Gastrocnemius medialis (tissue), 4 donors: Measurements from ENCODE around the gene OCEL1. TPM values are rescaled to one million over a fixed set of nuclear protein-coding genes. Genes with fewer than 3 reads are reported as not detected.

Source experiments
- ATAC-seq, 2 donors: fragments of 150-250 bp; one replicate each; pipeline ENCODE4 v1.9.1; 2016
- DNase-seq, 2 donors: peaks; one replicate each; pipeline ENCODE4 v3.0.0-alpha.2; 2019
- H3K27ac ChIP-seq, 4 donors: fragments of 200-600 bp; sonication (generic); 1 replicate in 1 of 4; 2 replicates in 3 of 4; pipeline ENCODE4 v1.5.1; 2016 to 2018; ENCODE audit warnings: mild to moderate bottlenecking in 2 of 4, moderate library complexity in 1 of 4
- H3K27me3 ChIP-seq, 3 donors: fragments of 200-600 bp; sonication (generic) in 2 of 3; 1 replicate in 1 of 3; 2 replicates in 2 of 3; pipeline versions ENCODE4 v1.5.1 to v1.6.0; 2016 to 2019; ENCODE audit warnings: mild to moderate bottlenecking in 1 of 3, moderate library complexity in 1 of 3
- H3K36me3 ChIP-seq, 2 donors: fragments of 200-600 bp; sonication (generic) in 1 of 2; one replicate each; pipeline ENCODE4 v1.5.1; 2017 to 2018
- H3K4me1 ChIP-seq, 2 donors: fragments of 200-600 bp; sonication (generic) in 1 of 2; one replicate each; pipeline ENCODE4 v1.5.1; 2016 to 2017; ENCODE audit warnings: mild to moderate bottlenecking in 2 of 2
- H3K4me3 ChIP-seq, 4 donors: fragments of 200-600 bp; sonication (generic) in 3 of 4; 1 replicate in 1 of 4; 2 replicates in 3 of 4; pipeline ENCODE4 v1.5.1; 2016 to 2019; ENCODE audit warnings: mild to moderate bottlenecking in 2 of 4
- H3K9me3 ChIP-seq, 3 donors: fragments of 200-600 bp; sonication (generic) in 2 of 3; 1 replicate in 1 of 3; 2 replicates in 2 of 3; pipeline ENCODE4 v1.5.1; 2016 to 2019
- POLR2A ChIP-seq, 2 donors: fragments of 450-650 bp; IDR thresholded peaks; one replicate each; pipeline ENCODE4 v1.6.1; 2017; ENCODE audit warnings: antibody characterized with exemption in 2 of 2, mild to moderate bottlenecking in 2 of 2, moderate library complexity in 2 of 2
- in situ Hi-C, 4 donors: fragments of 200-750 bp; cut with MboI; loops; one replicate each; pipeline versions ENCODE4 v1.15.0 to v1.8.0; 2017; ENCODE audit warnings: low sequenced_read_pairs in 4 of 4
- intact Hi-C: fragments of 100-400 bp; cut with DNase I; formaldehyde crosslinking; loops from one replicate; pipeline ENCODE4 v1.15.1; 2023; ENCODE audit warnings: low total_unique reads
- total RNA-seq, 4 donors: library from RNA; depleted of rRNA; stranded (reverse); fragments of >200 nt; gene quantifications; one replicate each; pipeline versions ENCODE4 v1.1.0 to v1.2.3, GENCODE V29; 2016
- TF ChIP-seq, protein P1 (sequence below), 5 experiments: fragments of 450-650 bp in 3 of 5; fragments of 200-600 bp in 2 of 5; sonication (generic) in 2 of 5; IDR thresholded peaks in 4 of 5; conservative IDR thresholded peaks in 1 of 5; 1 replicate in 4 of 5; 2 replicates in 1 of 5; pipeline ENCODE4 v1.5.1; 2016 to 2019; ENCODE audit warnings: antibody characterized with exemption in 5 of 5, mild to moderate bottlenecking in 3 of 5, moderate library complexity in 3 of 5

OCEL1 gene
- total RNA-seq, 4 donors from 2014 or later, result 3.3 to 5.8 (median 4.5) TPM

DNA sequence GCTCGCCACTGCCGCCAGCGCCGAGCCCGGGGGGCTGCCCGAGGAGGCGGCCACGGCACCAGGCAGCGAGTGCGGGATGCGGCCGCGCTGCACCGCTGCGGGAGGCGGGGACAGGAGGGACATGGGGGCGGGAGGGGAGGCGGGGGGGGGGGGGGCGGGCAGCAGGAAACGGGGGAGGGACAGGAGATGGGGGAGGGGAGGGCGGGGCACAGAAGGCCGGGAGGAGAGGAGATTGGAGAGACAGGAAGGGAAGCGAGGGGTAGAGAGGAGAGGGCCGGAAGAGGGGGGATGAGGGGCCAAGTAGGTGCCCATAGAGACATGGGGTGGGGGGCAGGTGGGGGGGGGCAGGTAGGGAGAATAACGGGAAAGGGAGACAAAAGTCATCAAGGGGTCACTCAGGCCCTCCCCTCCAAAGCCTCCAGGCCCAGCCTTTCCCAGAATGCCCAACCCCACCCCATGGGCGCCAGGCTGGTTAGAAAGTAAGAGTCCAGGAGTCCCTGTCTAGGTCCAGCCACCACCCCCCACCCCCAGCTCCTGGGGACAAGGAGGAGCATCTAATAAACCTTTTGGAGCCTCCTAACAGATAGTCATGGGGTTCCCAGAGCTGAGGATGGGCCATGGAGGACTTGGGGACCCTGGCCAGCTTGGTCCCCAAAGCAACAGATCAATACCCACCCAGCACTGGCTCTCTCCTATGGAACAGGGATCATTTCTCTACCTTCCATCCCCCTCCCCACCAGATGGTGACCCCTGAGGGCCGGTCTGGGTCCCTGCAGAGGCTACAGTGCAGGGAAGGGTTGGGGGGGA is 10.1 kb downstream of the OCEL1 start:
- TF ChIP-seq, protein P1, sequence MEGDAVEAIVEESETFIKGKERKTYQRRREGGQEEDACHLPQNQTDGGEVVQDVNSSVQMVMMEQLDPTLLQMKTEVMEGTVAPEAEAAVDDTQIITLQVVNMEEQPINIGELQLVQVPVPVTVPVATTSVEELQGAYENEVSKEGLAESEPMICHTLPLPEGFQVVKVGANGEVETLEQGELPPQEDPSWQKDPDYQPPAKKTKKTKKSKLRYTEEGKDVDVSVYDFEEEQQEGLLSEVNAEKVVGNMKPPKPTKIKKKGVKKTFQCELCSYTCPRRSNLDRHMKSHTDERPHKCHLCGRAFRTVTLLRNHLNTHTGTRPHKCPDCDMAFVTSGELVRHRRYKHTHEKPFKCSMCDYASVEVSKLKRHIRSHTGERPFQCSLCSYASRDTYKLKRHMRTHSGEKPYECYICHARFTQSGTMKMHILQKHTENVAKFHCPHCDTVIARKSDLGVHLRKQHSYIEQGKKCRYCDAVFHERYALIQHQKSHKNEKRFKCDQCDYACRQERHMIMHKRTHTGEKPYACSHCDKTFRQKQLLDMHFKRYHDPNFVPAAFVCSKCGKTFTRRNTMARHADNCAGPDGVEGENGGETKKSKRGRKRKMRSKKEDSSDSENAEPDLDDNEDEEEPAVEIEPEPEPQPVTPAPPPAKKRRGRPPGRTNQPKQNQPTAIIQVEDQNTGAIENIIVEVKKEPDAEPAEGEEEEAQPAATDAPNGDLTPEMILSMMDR (IDR thresholded peaks at IDR 0.05 in 4 of 5, conservative IDR thresholded peaks at IDR 0.05 in 1 of 5), result no peak
- TF ChIP-seq POLR2A (IDR thresholded peaks at IDR 0.05), result no peak
- no peak for DNase-seq
- H3K9me3 ChIP-seq, result no peaks in the 10 kb centered on the region
- H3K36me3 ChIP-seq, result peaks cover 0 to 26% of the 10 kb centered on the region in 2 donors
- intact Hi-C loops, result loop anchor here (5.0 kb wide), 1 partner anchor 169 kb away; no protein-coding TSS in a partner anchor
- in situ Hi-C loops, result no loop called here
- peak overlapping the region; percentile 45 to 65 (median 50) for H3K4me3 ChIP-seq
- peak in 1 of 2 donors; percentile 8 for ATAC-seq
- H3K4me1 ChIP-seq, result peaks cover 10 to 22% of the 10 kb centered on the region in 2 donors
- H3K27ac ChIP-seq, result peak overlapping the region; percentile 49 to 78 (median 70)
- no peaks in the 10 kb centered on the region for H3K27me3 ChIP-seq

DNA sequence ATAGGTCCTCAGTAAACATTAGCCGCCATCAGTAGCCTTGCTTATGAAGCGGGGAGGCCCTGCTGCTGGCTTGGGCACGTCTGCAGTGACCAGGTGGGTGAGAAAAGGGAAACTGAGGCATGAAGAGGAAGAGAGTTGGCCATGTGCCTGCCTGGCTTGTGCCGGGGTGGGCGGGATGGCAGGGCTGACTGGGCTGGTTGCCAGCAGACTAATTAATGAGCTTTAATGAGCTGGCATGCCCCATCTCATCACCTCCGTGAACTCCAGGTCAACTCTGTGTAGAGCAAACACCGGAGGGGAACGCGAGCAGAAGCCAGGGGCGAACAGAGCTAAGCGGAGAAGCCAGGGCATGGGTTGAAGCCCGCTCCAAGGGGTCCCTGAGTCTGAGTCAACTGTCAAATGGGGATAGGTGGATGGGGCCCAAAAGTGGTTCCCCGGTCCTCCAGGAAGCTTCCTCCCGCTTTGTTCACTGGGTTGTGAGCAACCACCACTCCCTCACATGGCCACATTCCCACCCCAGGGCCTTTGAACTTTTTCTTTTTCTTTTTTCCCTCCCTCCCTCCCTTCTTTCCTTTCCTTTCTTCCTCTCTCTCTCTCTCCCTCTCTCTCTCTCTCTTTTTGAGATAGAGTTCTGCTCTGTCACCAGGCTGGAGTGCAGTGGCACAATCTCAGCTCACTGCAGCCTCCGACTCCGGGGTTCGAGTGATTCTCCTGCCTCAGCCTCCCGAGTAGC is 11.0 kb downstream of the OCEL1 start:
- Histone ChIP-seq H3K27ac (peak overlapping the region in 3 of 4 donors; percentile 49 to 51 (median 51)), H3K4me1 (peaks cover 18 to 30% of the 10 kb centered on the region in 2 donors), H3K36me3 (peaks cover 0 to 21% of the 10 kb centered on the region in 2 donors), H3K4me3 (no peak overlapping the region), H3K9me3 (no peaks in the 10 kb centered on the region), H3K27me3 (no peaks in the 10 kb centered on the region)
- in situ Hi-C loops, result no loop called here
- intact Hi-C loops, result loop anchor here (5.0 kb wide), 1 partner anchor 170 kb away; no protein-coding TSS in a partner anchor
- no peak for ATAC-seq
- TF ChIP-seq, protein P1 (IDR thresholded peaks at IDR 0.05 in 4 of 5, conservative IDR thresholded peaks at IDR 0.05 in 1 of 5), result no peak
- TF ChIP-seq POLR2A (IDR thresholded peaks at IDR 0.05), result no peak
- no peak for DNase-seq

DNA sequence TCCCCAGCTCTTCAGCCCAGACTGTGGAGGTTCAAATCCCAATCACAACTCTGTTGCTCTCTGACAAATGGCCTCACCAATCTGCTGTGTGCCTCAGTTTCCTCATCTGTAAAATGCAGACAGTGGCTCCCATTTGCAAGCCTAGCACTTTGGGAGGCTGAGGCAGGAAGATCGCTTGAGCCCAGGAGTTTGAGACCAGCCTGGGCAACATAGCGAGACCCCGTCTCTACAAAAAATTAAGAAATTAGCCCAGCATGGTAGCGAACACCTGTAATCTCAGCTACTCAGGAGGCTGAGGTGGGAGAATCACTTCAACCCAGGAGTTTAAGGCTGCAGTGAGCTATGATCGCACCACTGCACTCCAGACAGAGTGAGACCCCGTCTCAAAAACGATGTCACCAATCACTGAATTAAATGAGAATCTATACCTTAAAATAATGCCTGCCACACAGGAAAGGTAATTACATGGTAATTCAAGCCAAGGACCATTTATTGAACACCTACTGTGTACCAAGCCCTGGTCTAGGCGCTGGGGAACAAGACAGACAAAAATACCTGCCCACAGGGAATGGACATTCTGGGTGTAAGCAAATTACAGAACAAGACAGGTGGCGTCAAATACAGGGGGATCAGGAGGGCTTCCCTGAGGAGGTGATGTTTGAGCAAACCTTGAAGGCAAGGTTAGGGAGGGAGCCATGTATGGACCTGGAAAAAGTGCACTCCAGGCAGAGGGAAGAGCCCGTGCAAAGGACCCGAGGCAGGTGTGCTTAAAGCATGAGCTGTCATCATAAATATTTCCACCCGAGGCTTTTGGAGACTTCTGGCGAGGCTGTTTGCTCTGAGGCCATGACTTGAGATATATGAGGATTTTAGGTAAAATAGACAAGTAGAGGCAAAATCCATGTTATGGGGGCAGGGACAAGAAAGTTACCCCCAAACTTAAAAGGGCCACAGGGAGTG is 12.0 kb downstream of the OCEL1 start:
- no peaks in the 10 kb centered on the region for H3K9me3 ChIP-seq
- H3K27me3 ChIP-seq, result no peaks in the 10 kb centered on the region
- H3K36me3 ChIP-seq, result peaks cover 0 to 11% of the 10 kb centered on the region in 2 donors
- H3K4me3 ChIP-seq, result no peak overlapping the region
- no peak overlapping the region for H3K27ac ChIP-seq
- in situ Hi-C loops (no loop called here), intact Hi-C loops (loop anchor here (5.0 kb wide), 1 partner anchor 171 kb away; no protein-coding TSS in a partner anchor)
- no peak for ATAC-seq
- no peak for DNase-seq
- TF ChIP-seq, protein P1 (IDR thresholded peaks at IDR 0.05 in 4 of 5, conservative IDR thresholded peaks at IDR 0.05 in 1 of 5), result no peak
- TF ChIP-seq POLR2A (IDR thresholded peaks at IDR 0.05), result no peak
- H3K4me1 ChIP-seq, result peaks cover 26 to 41% of the 10 kb centered on the region in 2 donors

DNA sequence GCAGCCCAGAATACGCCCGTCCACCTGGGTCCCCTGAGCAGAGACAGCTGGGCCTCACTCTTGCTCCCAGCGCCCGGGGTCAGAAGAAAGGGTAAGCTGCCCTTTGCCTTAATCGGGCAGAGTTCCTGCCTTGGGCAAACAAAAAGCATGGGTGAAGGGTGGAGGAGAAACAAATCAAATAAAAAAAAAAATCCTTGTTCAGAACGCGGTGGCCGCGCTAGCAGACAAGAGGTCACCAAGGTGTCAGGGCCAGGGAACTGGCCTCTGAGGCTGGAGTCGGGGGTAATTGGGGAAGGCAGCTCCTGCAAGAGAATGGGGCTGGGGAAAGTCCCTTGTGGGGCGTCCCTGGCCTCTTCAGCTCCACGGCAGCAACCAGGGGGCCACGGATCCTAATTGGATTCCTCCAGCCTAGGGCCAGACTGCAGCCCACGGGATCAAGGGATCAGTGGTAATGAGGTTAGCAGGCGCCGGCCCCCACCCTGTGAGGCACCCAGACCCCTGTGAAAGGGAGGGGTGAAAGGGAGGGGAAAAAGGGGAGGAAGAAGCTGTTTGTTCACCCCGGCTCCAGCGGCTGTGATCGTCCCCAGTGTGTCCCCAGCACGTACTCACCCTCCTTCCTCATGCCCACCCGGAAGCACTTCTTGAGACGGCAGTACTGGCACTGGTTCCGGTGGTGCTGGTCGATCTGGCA is 14.2 kb downstream of the OCEL1 start:
- ATAC-seq (no peak), DNase-seq (no peak)
- peak overlapping the region in 2 of 4 donors; percentile 89 to 91 for H3K27ac ChIP-seq
- TF ChIP-seq, protein P1 (IDR thresholded peaks at IDR 0.05 in 4 of 5, conservative IDR thresholded peaks at IDR 0.05 in 1 of 5), result no peak
- TF ChIP-seq POLR2A (IDR thresholded peaks at IDR 0.05), result no peak
- intact Hi-C loops, result no loop called here
- H3K27me3 ChIP-seq, result no peaks in the 10 kb centered on the region
- in situ Hi-C loops, result no loop called here
- H3K4me1 ChIP-seq, result peaks cover 28 to 44% of the 10 kb centered on the region in 2 donors
- no peaks in the 10 kb centered on the region for H3K9me3 ChIP-seq
- no peak overlapping the region for H3K4me3 ChIP-seq
- peaks cover 0 to 10% of the 10 kb centered on the region in 2 donors for H3K36me3 ChIP-seq
